HFFc6 (cell line): ENCODE data around the gene OSBPL10. TPM values are rescaled to one million over a fixed set of nuclear protein-coding genes. Genes with fewer than 3 reads are reported as not detected.

Experiments
- DNase-seq: peaks from one replicate; pipeline ENCODE4 v3.0.0-alpha.2; 2018
- H3K27ac Mint-ChIP-seq: 2 replicates; pipeline ENCODE4 v1.8.0; 2020; ENCODE audit warnings: mild to moderate bottlenecking, mixed read lengths
- H3K27me3 Mint-ChIP-seq: 2 replicates; pipeline ENCODE4 v1.8.0; 2021; ENCODE audit warnings: mild to moderate bottlenecking, moderate library complexity, mixed read lengths; ENCODE audit not compliant: insufficient read depth
- H3K36me3 Mint-ChIP-seq: 2 replicates; pipeline ENCODE4 v1.8.0; 2021; ENCODE audit warnings: low read depth, mixed read lengths
- H3K4me1 Mint-ChIP-seq: 2 replicates; pipeline ENCODE4 v1.8.0; 2020; ENCODE audit warnings: low read depth, mixed read lengths
- H3K4me3 Mint-ChIP-seq: 2 replicates; pipeline ENCODE4 v1.8.0; 2020; ENCODE audit warnings: mild to moderate bottlenecking, moderate library complexity, mixed read lengths
- H3K9me3 Mint-ChIP-seq: 2 replicates; pipeline ENCODE4 v1.8.0; 2020; ENCODE audit warnings: mild to moderate bottlenecking, mixed read lengths
- CTCF ChIP-seq: fragments of 200-600 bp; sonication (generic); IDR thresholded peaks from 2 replicates; pipeline ENCODE4 v1.5.0; 2021; ENCODE audit warnings: antibody characterized with exemption, mild to moderate bottlenecking
- total RNA-seq, 6 experiments: library from RNA; stranded (reverse); fragmentation: NEBNext Ultra II Directional; extraction: Animal tissue kit (Norgen Biotek cat#: 25700); gene quantifications; 2 replicates in 1 of 6; 3 replicates in 5 of 6; pipeline ENCODE4 v1.2.3, GENCODE V29; 2021

OSBPL10 gene
- total RNA-seq, 6 experiments from 2014 or later: 7.3 to 8.9 (median 8.6) TPM

GRCh38 chr3:31911643-31912042, 69.4 kb downstream of the OSBPL10 start:
- H3K9me3 Mint-ChIP-seq: no peaks in the 10 kb centered on the region
- H3K4me1 Mint-ChIP-seq: peaks cover 7% of the 10 kb centered on the region; the same call in 1 of the 2 replicates
- H3K27me3 Mint-ChIP-seq: no peaks in the 10 kb centered on the region; the same call in 1 of the 2 replicates
- H3K4me3 Mint-ChIP-seq: no peak overlapping the region
- H3K36me3 Mint-ChIP-seq: no peaks in the 10 kb centered on the region
- no peak overlapping the region for H3K27ac Mint-ChIP-seq
- no peak for TF ChIP-seq CTCF
- no peak for DNase-seq

GRCh38 chr3:31911124-31911523, 69.9 kb downstream of the OSBPL10 start:
- no peak overlapping the region for H3K27ac Mint-ChIP-seq
- H3K4me1 Mint-ChIP-seq: peaks cover 10% of the 10 kb centered on the region
- no peak for DNase-seq
- TF ChIP-seq CTCF: no peak
- H3K36me3 Mint-ChIP-seq: no peaks in the 10 kb centered on the region
- H3K9me3 Mint-ChIP-seq: no peaks in the 10 kb centered on the region
- H3K4me3 Mint-ChIP-seq: no peak overlapping the region
- H3K27me3 Mint-ChIP-seq: no peaks in the 10 kb centered on the region; the same call in 1 of the 2 replicates

GRCh38 chr3:31909455-31909854, 71.6 kb downstream of the OSBPL10 start:
- no peaks in the 10 kb centered on the region; the same call in 1 of the 2 replicates for H3K27me3 Mint-ChIP-seq
- DNase-seq: no peak
- no peak overlapping the region for H3K4me3 Mint-ChIP-seq
- H3K4me1 Mint-ChIP-seq: peaks cover 14% of the 10 kb centered on the region
- no peak overlapping the region for H3K27ac Mint-ChIP-seq
- no peaks in the 10 kb centered on the region for H3K9me3 Mint-ChIP-seq
- TF ChIP-seq CTCF: no peak
- no peaks in the 10 kb centered on the region for H3K36me3 Mint-ChIP-seq

GRCh38 chr3:31908391-31909097, 72.5 kb downstream of the OSBPL10 start:
- Mint-ChIP-seq H3K9me3 (no peaks in the 10 kb centered on the region), H3K4me1 (peaks cover 14% of the 10 kb centered on the region), H3K36me3 (no peaks in the 10 kb centered on the region), H3K27me3 (no peaks in the 10 kb centered on the region; the same call in 1 of the 2 replicates), H3K4me3 (no peak overlapping the region), H3K27ac (no peak overlapping the region)
- peak; percentile 43 for TF ChIP-seq CTCF
- peak; percentile 3 for DNase-seq

- no peak overlapping the region for H3K4me3 Mint-ChIP-seq
- no peak for TF ChIP-seq CTCF
- no peaks in the 10 kb centered on the region for H3K36me3 Mint-ChIP-seq
- H3K4me1 Mint-ChIP-seq: peaks cover 14% of the 10 kb centered on the region
- H3K27me3 Mint-ChIP-seq: no peaks in the 10 kb centered on the region; the same call in 1 of the 2 replicates
- no peaks in the 10 kb centered on the region for H3K9me3 Mint-ChIP-seq
- no peak for DNase-seq
- no peak overlapping the region for H3K27ac Mint-ChIP-seq
These were observed 74.9 kb downstream of the OSBPL10 start for GRCh38 chr3:31906182-31906581.
